ENCODE results near the gene PPP1R36. TPM values are rescaled to one million over a fixed set of nuclear protein-coding genes. Genes with fewer than 3 reads are reported as not detected.

PPP1R36 gene
- total and polyA plus RNA-seq, 2 of the 8 experiments (the other 6 are each of a cell fraction or from before 2014, with no cell fraction given): 0.39 to 0.93 TPM

DNA sequence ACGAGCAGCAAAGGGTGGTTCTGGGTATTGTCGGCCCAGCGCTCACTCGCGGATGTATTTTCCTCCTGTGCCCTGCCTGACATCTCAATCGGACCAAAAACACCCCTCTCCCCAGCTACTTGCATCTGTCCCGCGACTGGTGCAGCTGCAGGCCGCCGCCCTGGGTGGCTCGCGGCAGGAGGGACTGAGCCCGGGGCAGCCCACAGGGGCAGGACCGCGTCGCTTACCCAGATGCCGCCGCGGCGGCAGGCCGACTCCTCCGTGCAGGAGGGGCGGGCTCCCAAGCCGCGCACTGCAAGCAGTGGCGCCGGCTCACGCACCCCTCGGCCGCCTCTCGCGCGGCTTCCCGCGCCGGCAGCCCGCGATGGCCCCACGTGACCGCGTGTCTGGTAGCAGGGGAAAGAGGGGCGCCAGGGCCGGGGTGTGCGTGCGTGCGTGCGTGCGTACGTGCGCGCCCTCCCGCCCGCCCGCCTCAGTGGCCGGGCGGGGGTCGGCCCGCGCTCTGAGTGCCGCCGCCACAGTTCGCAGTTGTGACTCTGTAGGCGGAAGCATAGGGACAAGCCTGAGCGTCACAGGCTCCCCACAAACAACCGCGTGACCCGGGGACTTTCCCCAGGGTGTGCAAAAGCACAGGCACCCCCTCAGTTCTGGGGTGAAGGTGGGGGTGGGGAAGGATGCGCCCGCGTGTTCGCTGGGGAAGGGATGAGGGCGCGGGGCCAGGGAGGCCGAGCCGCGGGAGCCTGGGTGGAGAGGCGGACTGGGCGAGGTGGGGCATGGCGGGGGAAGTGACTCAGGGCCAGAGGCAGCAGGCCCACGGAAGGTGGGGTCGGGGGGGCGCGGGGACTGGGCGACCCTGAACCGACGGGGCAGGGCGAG is 46.1 kb upstream of the PPP1R36 start, which contains the start of gene ZBTB25 (continued):
- TF ChIP-seq KDM5A (IDR thresholded peaks at IDR 0.05; ENCODE audit: low read length) (no peak), JUN (IDR thresholded peaks at IDR 0.05; ENCODE audit: low read depth, low read length) (no peak), SIN3A (conservative IDR thresholded peaks at IDR 0.05 in 1 of 2, IDR thresholded peaks at IDR 0.05 in 1 of 2; ENCODE audit: low read depth in 1 of 2, low read length in 2 of 2) (peak in 1 of 2 experiments; percentile 34; a peak in 1 of 4 replicates), BACH1 (IDR thresholded peaks at IDR 0.05; ENCODE audit: low read length) (peak; percentile 60; the same call in 1 of the 2 replicates), ZNF274 (IDR thresholded peaks at IDR 0.05; ENCODE audit: borderline replicate concordance, extremely low read depth, low read length) (no peak), KDM4A (IDR thresholded peaks at IDR 0.05; ENCODE audit: low read depth, low read length, severe bottlenecking) (peak; percentile 95), MAFK (IDR thresholded peaks at IDR 0.05; ENCODE audit: low read depth, low read length) (no peak), HDAC2 (IDR thresholded peaks at IDR 0.05; ENCODE audit: borderline replicate concordance in 1 of 2, low read depth in 2 of 2, low read length in 2 of 2) (peak in 1 of 2 experiments; percentile 7; a peak in 1 of 4 replicates), EZH2 (IDR thresholded peaks at IDR 0.05; ENCODE audit: low read depth, low read length, severe bottlenecking) (no peak), CHD2 (IDR thresholded peaks at IDR 0.05; ENCODE audit: low read length) (peak; percentile 94), TAF1 (IDR thresholded peaks at IDR 0.05; ENCODE audit: low read depth, low read length) (peak; percentile 87), RAD21 (IDR thresholded peaks at IDR 0.05 in 1 of 2, conservative IDR thresholded peaks at IDR 0.05 in 1 of 2; ENCODE audit: low read depth in 2 of 2, low read length in 2 of 2) (no peak), TAF7 (optimal IDR thresholded peaks at IDR 0.05; ENCODE audit: borderline replicate concordance, low read depth, low read length) (peak; percentile 94), CTBP2 (IDR thresholded peaks at IDR 0.05; ENCODE audit: borderline replicate concordance, insufficient read depth, insufficient read length, low read length) (no peak), POLR2AphosphoS5 (IDR thresholded peaks at IDR 0.05; ENCODE audit: low read depth, low read length) (no peak; the same call in 1 of the 2 replicates)
- TF ChIP-seq, protein P1, sequence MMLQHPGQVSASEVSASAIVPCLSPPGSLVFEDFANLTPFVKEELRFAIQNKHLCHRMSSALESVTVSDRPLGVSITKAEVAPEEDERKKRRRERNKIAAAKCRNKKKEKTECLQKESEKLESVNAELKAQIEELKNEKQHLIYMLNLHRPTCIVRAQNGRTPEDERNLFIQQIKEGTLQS (IDR thresholded peaks at IDR 0.05; ENCODE audit: insufficient read depth, low read depth, low read length): 0 out of 2 replicates have a peak, but pooled peaks have one; percentile 48
- TF ChIP-seq, protein P2, sequence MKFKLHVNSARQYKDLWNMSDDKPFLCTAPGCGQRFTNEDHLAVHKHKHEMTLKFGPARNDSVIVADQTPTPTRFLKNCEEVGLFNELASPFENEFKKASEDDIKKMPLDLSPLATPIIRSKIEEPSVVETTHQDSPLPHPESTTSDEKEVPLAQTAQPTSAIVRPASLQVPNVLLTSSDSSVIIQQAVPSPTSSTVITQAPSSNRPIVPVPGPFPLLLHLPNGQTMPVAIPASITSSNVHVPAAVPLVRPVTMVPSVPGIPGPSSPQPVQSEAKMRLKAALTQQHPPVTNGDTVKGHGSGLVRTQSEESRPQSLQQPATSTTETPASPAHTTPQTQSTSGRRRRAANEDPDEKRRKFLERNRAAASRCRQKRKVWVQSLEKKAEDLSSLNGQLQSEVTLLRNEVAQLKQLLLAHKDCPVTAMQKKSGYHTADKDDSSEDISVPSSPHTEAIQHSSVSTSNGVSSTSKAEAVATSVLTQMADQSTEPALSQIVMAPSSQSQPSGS (IDR thresholded peaks at IDR 0.05; ENCODE audit: low read length): no peak
